RKO (cell line): Measurements from ENCODE around the gene CARTPT.

ENCODE experiments used
- DNase-seq: peaks from one replicate; pipeline ENCODE4 v3.0.0-alpha.2; 2016; ENCODE audit warnings: low spot score

Gene CARTPT

GRCh38 chr5:71719063-71719964 is at the start of gene CARTPT:
CARTPT (plus strand) TSS chr5:71719275; CDS start chr5:71719294, 19 bp downstream.
- DNase-seq: no peak

- no peak for DNase-seq
Measured at GRCh38 chr5:71677977-71678376, 41.1 kb upstream of the CARTPT start.

- DNase-seq: no peak
Measured at GRCh38 chr5:71679714-71680113, 39.4 kb upstream of the CARTPT start.

GRCh38 chr5:71680510-71680909 is 38.6 kb upstream of the CARTPT start:
- DNase-seq: no peak

GRCh38 chr5:71681296-71681695 is 37.8 kb upstream of the CARTPT start:
- DNase-seq: peak; percentile 11

- DNase-seq: no peak
Measured at GRCh38 chr5:71684309-71684708, 34.8 kb upstream of the CARTPT start.

GRCh38 chr5:71693828-71694427 is 25.1 kb upstream of the CARTPT start:
- no peak for DNase-seq

- DNase-seq: no peak
Measured at GRCh38 chr5:71695071-71695470, 24.0 kb upstream of the CARTPT start.

- DNase-seq: no peak
Measured at GRCh38 chr5:71695595-71695994, 23.5 kb upstream of the CARTPT start.

GRCh38 chr5:71697967-71698366 is 21.1 kb upstream of the CARTPT start:
- DNase-seq: no peak

GRCh38 chr5:71699233-71699632 is 19.8 kb upstream of the CARTPT start:
- DNase-seq: no peak

- no peak for DNase-seq
Measured at GRCh38 chr5:71699751-71700150, 19.3 kb upstream of the CARTPT start.

- DNase-seq: no peak
Measured at GRCh38 chr5:71700803-71701202, 18.3 kb upstream of the CARTPT start.

- peak; percentile 16 for DNase-seq
Measured at GRCh38 chr5:71701407-71701806, 17.7 kb upstream of the CARTPT start.

- no peak for DNase-seq
Measured at GRCh38 chr5:71703941-71704340, 15.1 kb upstream of the CARTPT start.

GRCh38 chr5:71705421-71705820 is 13.7 kb upstream of the CARTPT start:
- DNase-seq: no peak

GRCh38 chr5:71706906-71707305 is 12.2 kb upstream of the CARTPT start:
- no peak for DNase-seq

GRCh38 chr5:71711610-71712009 is 7.5 kb upstream of the CARTPT start:
- DNase-seq: no peak

- no peak for DNase-seq
Measured at GRCh38 chr5:71714911-71715310, 4.2 kb upstream of the CARTPT start.

GRCh38 chr5:71727978-71728377 is 8.9 kb downstream of the CARTPT start:
- no peak for DNase-seq

GRCh38 chr5:71731015-71731414 is 11.9 kb downstream of the CARTPT start:
- DNase-seq: no peak

GRCh38 chr5:71732011-71732410 is 12.9 kb downstream of the CARTPT start:
- no peak for DNase-seq

GRCh38 chr5:71734141-71734540 is 15.1 kb downstream of the CARTPT start:
- DNase-seq: no peak
